Suprapubic skin (tissue), 4 donors: ENCODE measurements around the gene FBH1.

ENCODE experiments used
- EP300 ChIP-seq: sonication (generic); formaldehyde crosslinking; IDR thresholded peaks from one replicate; pipeline ENCODE4 v1.6.1; 2017; ENCODE audit warnings: antibody characterized with exemption
- POLR2A ChIP-seq, 2 donors: fragments of 450-650 bp; IDR thresholded peaks; one replicate each; pipeline ENCODE4 v1.6.1; 2017; ENCODE audit warnings: antibody characterized with exemption in 2 of 2, mild to moderate bottlenecking in 2 of 2, moderate library complexity in 2 of 2
- POLR2AphosphoS5 ChIP-seq, 3 donors: sonication (generic); formaldehyde crosslinking; IDR thresholded peaks; one replicate each; pipeline ENCODE4 v1.6.1; 2017; ENCODE audit warnings: antibody characterized with exemption in 3 of 3
- TF ChIP-seq, protein P1 (sequence below), 2 donors: fragments of 200-600 bp in 1 of 2; fragments of 450-650 bp in 1 of 2; sonication (generic) in 1 of 2; IDR thresholded peaks; one replicate each; pipeline ENCODE4 v1.5.1; 2016 to 2019; ENCODE audit warnings: antibody characterized with exemption in 2 of 2, mild to moderate bottlenecking in 1 of 2, moderate library complexity in 1 of 2

- TF ChIP-seq, protein P1, sequence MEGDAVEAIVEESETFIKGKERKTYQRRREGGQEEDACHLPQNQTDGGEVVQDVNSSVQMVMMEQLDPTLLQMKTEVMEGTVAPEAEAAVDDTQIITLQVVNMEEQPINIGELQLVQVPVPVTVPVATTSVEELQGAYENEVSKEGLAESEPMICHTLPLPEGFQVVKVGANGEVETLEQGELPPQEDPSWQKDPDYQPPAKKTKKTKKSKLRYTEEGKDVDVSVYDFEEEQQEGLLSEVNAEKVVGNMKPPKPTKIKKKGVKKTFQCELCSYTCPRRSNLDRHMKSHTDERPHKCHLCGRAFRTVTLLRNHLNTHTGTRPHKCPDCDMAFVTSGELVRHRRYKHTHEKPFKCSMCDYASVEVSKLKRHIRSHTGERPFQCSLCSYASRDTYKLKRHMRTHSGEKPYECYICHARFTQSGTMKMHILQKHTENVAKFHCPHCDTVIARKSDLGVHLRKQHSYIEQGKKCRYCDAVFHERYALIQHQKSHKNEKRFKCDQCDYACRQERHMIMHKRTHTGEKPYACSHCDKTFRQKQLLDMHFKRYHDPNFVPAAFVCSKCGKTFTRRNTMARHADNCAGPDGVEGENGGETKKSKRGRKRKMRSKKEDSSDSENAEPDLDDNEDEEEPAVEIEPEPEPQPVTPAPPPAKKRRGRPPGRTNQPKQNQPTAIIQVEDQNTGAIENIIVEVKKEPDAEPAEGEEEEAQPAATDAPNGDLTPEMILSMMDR (IDR thresholded peaks at IDR 0.05) = no peak
- TF ChIP-seq POLR2A (IDR thresholded peaks at IDR 0.05) (no peak), POLR2AphosphoS5 (IDR thresholded peaks at IDR 0.05) (no peak), EP300 (no peak)
These were observed 48.2 kb downstream of the FBH1 start for GRCh38 chr10:5938291-5938690.
